ENCODE data around the gene COX6A1.

The COX6A1 gene

GRCh38 chr12:120437735-120438494 is at the start of gene COX6A1:
Gene COX6A1 (plus strand): TSS chr12:120438113. CDS start chr12:120438127, 14 bp downstream.
- H3K4me1 Mint-ChIP-seq (ENCODE audit: low read depth) = peaks cover 36% of the 10 kb centered on the region
- peak within 1 kb of the TSS; percentile 95 for H3K4me3 Mint-ChIP-seq
- peak within 1 kb of the TSS; percentile 96 for H3K27ac Mint-ChIP-seq
- no peaks in the 10 kb centered on the region for H3K9me3 Mint-ChIP-seq
- H3K36me3 Mint-ChIP-seq (ENCODE audit: low read depth) = peaks cover 32% of the 10 kb centered on the region
- no peaks in the 10 kb centered on the region for H3K27me3 Mint-ChIP-seq

DNA sequence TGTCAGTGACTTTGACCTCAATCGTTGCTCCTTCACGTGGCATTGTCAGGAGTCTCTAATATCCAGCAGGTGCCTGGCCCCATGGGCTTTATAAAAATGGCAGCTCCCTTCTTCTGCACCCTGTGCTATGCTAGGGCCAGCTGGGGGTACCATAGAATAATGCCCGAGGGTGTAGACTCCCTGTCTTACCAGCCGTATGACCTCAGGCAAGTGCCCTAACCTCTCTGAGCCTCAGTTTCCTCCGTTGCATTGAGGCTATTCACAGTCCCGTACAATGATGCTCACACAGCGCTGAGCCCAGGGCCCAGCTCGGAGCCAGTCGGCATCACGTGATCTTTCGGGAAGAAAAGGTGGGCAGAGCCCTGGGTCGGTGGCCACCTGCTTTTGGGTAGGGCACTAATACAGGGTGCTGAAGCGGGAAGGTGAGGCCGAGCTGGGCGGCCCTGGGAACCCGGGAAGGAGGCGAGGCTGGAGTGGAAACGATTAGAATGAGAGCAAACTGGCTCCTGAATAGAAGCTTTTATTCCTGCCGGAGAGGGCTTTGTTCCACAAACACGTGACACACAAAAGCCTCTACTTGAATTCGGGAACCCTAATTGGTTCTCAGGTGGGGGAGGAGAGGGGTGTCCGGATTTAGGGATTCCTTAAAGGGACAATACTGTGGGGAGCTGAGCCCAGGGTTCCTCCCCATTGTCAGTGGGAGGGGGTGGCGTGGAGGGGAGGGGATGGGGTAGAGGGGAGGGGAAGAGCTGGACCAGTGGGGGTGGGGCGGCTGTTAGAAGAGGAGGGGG is 49.0 kb upstream of the COX6A1 start:
- Mint-ChIP-seq H3K27me3 (peaks cover 39% of the 10 kb centered on the region), H3K27ac (no peak overlapping the region), H3K4me1 (ENCODE audit: low read depth) (no peaks in the 10 kb centered on the region), H3K9me3 (no peaks in the 10 kb centered on the region), H3K36me3 (ENCODE audit: low read depth) (no peaks in the 10 kb centered on the region), H3K4me3 (no peak overlapping the region)

DNA sequence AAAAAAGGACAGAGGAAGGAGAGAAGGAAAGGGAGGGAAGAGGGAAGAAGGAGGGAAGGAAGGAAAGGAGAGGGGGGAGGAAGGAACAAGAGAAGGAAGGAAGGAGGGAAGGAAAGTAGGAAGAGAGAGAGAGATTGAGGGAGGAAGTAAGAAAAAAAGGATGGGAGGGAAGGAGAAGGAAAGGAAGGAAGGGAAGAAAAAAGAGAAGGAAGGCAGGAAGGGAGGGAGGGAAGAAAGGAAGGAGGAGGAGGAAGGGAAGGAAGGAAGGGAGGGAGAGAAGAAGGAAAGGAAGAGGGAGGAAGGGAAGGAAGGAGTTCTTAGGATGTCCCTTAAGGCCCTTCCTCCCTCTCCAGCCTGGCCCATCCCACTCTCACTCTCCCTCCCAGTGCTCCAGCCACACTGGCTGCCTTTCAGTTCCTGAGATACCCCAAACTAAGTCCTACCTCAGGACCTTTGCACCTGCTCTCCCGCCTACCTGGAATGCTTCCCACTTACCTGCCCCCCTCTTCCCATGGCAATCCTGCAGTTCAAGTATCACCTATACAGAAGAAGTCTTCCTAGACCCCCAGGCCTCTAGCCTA is 47.3 kb upstream of the COX6A1 start:
- Mint-ChIP-seq H3K27ac (no peak overlapping the region), H3K9me3 (no peaks in the 10 kb centered on the region), H3K4me1 (ENCODE audit: low read depth) (no peaks in the 10 kb centered on the region), H3K27me3 (peaks cover 35% of the 10 kb centered on the region), H3K36me3 (ENCODE audit: low read depth) (no peaks in the 10 kb centered on the region), H3K4me3 (no peak overlapping the region)

GRCh38 chr12:120394483-120395367 is 43.2 kb upstream of the COX6A1 start:
- no peaks in the 10 kb centered on the region for H3K36me3 Mint-ChIP-seq (ENCODE audit: low read depth)
- peaks cover 10% of the 10 kb centered on the region for H3K4me1 Mint-ChIP-seq (ENCODE audit: low read depth)
- peaks cover 30% of the 10 kb centered on the region for H3K27me3 Mint-ChIP-seq
- no peak overlapping the region for H3K4me3 Mint-ChIP-seq
- no peaks in the 10 kb centered on the region for H3K9me3 Mint-ChIP-seq
- H3K27ac Mint-ChIP-seq = no peak overlapping the region

DNA sequence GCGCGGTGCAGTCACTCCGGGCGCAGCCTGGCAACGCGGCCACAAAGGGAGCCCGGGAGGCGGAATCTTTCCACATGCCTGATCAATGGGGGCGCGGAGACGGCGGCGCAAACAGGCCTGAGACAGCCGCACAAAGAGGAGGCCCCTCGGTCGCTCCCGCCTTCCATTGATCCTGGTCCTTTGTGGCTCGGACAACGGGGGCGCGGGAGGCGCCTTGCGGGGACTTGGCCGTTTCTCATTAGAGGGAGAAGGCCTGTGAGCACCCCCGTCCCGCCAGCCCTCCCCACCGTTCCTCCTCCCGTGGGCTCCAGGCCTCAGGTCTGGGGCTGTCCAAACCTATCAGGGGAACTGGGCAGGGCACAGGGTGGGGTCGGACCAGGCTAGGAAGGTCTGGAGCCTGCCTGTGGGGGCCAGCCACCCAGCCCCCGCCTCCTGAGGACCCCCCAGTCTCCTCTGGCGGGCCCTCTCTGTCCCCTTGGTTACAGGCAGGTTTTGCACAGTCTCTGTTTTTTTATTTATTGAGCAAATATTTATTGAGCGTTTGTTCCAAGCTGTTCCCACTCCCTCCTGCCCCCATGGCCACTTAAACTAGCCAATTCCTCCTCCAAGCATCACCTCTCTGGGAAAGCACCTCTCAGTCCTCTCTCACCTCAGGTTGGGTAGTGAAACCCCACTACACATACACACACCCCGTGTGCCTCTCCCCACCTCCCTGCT is 39.9 kb upstream of the COX6A1 start:
- Mint-ChIP-seq H3K36me3 (ENCODE audit: low read depth) (no peaks in the 10 kb centered on the region), H3K4me1 (ENCODE audit: low read depth) (peaks cover 13% of the 10 kb centered on the region)

GRCh38 chr12:120399531-120399930 is 38.4 kb upstream of the COX6A1 start:
- H3K27ac Mint-ChIP-seq = no peak overlapping the region
- no peaks in the 10 kb centered on the region for H3K9me3 Mint-ChIP-seq
- no peaks in the 10 kb centered on the region for H3K36me3 Mint-ChIP-seq (ENCODE audit: low read depth)
- H3K27me3 Mint-ChIP-seq = peaks cover 43% of the 10 kb centered on the region
- no peak overlapping the region for H3K4me3 Mint-ChIP-seq
- peaks cover 13% of the 10 kb centered on the region for H3K4me1 Mint-ChIP-seq (ENCODE audit: low read depth)

More for the DNA sequence above, 39.9 kb upstream of the COX6A1 start:
- no peaks in the 10 kb centered on the region for H3K9me3 Mint-ChIP-seq
- peaks cover 35% of the 10 kb centered on the region for H3K27me3 Mint-ChIP-seq
- H3K4me3 Mint-ChIP-seq = no peak overlapping the region
- H3K27ac Mint-ChIP-seq = no peak overlapping the region

- Mint-ChIP-seq H3K9me3 (no peaks in the 10 kb centered on the region), H3K27ac (no peak overlapping the region), H3K36me3 (ENCODE audit: low read depth) (no peaks in the 10 kb centered on the region), H3K27me3 (peaks cover 27% of the 10 kb centered on the region), H3K4me1 (ENCODE audit: low read depth) (peaks cover 13% of the 10 kb centered on the region), H3K4me3 (no peak overlapping the region)
These were observed 35.7 kb upstream of the COX6A1 start for GRCh38 chr12:120402217-120402616.

GRCh38 chr12:120403869-120404268 is 34.0 kb upstream of the COX6A1 start:
- Mint-ChIP-seq H3K36me3 (ENCODE audit: low read depth) (no peaks in the 10 kb centered on the region), H3K9me3 (no peaks in the 10 kb centered on the region)

DNA sequence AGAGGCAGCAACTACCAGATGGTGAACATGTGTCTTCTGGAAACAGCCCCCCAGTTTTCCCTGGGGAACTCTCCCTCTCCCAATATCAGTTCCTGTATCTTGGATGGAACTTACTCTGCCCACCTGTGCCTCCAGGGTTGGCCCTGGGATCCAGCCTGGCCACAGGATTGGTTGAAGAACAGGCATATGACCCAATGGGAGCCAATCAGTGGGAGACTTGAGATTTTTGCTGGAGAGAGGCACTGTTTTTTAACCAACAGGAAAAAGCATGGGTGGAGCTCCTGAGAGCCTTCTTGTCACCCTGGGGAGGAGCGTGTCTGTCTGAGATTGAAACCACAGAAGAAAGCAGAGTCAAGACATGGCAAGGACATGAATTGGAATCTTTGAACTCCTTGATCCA is 33.6 kb upstream of the COX6A1 start:
- no peak overlapping the region for H3K27ac Mint-ChIP-seq
- no peaks in the 10 kb centered on the region for H3K36me3 Mint-ChIP-seq (ENCODE audit: low read depth)
- H3K27me3 Mint-ChIP-seq = peaks cover 19% of the 10 kb centered on the region
- H3K4me1 Mint-ChIP-seq (ENCODE audit: low read depth) = peaks cover 7% of the 10 kb centered on the region
- no peaks in the 10 kb centered on the region for H3K9me3 Mint-ChIP-seq
- no peak overlapping the region for H3K4me3 Mint-ChIP-seq

More at GRCh38 chr12:120403869-120404268, 34.0 kb upstream of the COX6A1 start:
- no peak overlapping the region for H3K27ac Mint-ChIP-seq
- H3K4me3 Mint-ChIP-seq = no peak overlapping the region
- H3K4me1 Mint-ChIP-seq (ENCODE audit: low read depth) = peaks cover 9% of the 10 kb centered on the region
- peaks cover 19% of the 10 kb centered on the region for H3K27me3 Mint-ChIP-seq

DNA sequence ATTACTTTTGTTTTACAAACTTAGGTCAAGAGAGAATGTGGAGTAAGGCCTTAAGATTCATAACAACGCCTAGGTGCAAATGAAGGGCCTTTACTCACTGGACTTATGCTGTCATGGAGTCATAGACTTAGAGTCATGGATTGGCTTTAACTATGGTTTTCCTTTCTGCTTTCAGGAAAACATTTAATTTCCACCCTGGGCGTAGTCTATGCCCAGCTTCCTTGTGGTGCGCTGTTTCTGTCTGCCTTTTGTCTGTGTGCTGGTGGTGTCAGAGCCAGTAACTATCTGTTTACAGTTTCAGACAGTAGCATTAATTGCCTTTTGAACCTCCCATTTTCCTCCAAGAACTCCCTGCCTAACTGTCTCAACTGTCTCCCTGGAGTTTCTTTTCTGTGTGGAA is 31.8 kb upstream of the COX6A1 start:
- Mint-ChIP-seq H3K4me1 (ENCODE audit: low read depth) (no peaks in the 10 kb centered on the region), H3K36me3 (ENCODE audit: low read depth) (no peaks in the 10 kb centered on the region), H3K27ac (no peak overlapping the region), H3K4me3 (no peak overlapping the region), H3K9me3 (no peaks in the 10 kb centered on the region), H3K27me3 (peaks cover 8% of the 10 kb centered on the region)

GRCh38 chr12:120406553-120406952 is 31.4 kb upstream of the COX6A1 start:
- Mint-ChIP-seq H3K36me3 (ENCODE audit: low read depth) (no peaks in the 10 kb centered on the region), H3K4me1 (ENCODE audit: low read depth) (no peaks in the 10 kb centered on the region), H3K27me3 (peaks cover 8% of the 10 kb centered on the region), H3K27ac (no peak overlapping the region), H3K9me3 (no peaks in the 10 kb centered on the region), H3K4me3 (no peak overlapping the region)

DNA sequence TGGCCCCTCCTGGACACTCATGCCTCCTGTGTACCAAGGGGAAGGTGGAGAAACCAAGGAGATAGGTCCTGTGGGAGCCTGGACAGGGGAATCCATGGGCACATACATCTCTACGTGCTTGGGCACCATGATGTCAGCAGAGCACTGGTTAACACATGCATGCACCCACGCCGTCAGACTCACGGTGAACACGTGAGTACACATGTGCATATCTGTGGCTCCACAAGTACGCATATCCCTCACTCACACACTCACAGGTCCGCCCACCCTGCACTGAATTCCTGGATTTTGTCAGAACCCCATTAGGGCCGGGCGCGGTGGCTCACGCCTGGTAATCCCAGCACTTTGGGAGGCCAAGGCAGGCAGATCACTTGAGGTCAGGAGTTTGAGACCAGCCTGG is 29.1 kb upstream of the COX6A1 start:
- Mint-ChIP-seq H3K36me3 (ENCODE audit: low read depth) (no peaks in the 10 kb centered on the region), H3K27me3 (peaks cover 2% of the 10 kb centered on the region), H3K27ac (no peak overlapping the region), H3K4me3 (no peak overlapping the region), H3K4me1 (ENCODE audit: low read depth) (no peaks in the 10 kb centered on the region), H3K9me3 (no peaks in the 10 kb centered on the region)

DNA sequence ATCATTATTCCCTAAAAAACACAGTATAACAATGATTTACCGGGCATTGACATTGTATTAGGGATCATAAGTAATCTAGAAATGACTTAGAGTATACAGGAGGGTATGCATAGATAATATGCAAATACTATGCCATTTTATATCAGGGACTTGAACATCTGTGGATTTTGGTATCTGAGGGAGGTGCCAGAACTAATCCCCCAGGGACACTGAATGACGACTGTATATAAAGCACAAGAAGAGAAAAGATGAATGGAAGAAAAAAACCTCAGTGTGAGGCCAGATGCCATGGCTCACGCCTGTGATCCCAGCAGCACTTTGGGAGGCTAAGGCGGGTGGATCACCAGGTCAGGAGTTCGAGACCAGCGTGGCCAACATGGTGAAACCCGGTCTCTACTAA is 25.5 kb upstream of the COX6A1 start:
- Mint-ChIP-seq H3K27ac (no peak overlapping the region), H3K27me3 (no peaks in the 10 kb centered on the region), H3K9me3 (no peaks in the 10 kb centered on the region), H3K36me3 (ENCODE audit: low read depth) (no peaks in the 10 kb centered on the region), H3K4me1 (ENCODE audit: low read depth) (no peaks in the 10 kb centered on the region), H3K4me3 (no peak overlapping the region)
